Measurements from ENCODE around the gene SAMD10. TPM values are rescaled to one million over a fixed set of nuclear protein-coding genes. Genes with fewer than 3 reads are reported as not detected.

SAMD10 gene
- total RNA-seq, 1 experiment from 2014 or later, result 5.7 TPM

DNA sequence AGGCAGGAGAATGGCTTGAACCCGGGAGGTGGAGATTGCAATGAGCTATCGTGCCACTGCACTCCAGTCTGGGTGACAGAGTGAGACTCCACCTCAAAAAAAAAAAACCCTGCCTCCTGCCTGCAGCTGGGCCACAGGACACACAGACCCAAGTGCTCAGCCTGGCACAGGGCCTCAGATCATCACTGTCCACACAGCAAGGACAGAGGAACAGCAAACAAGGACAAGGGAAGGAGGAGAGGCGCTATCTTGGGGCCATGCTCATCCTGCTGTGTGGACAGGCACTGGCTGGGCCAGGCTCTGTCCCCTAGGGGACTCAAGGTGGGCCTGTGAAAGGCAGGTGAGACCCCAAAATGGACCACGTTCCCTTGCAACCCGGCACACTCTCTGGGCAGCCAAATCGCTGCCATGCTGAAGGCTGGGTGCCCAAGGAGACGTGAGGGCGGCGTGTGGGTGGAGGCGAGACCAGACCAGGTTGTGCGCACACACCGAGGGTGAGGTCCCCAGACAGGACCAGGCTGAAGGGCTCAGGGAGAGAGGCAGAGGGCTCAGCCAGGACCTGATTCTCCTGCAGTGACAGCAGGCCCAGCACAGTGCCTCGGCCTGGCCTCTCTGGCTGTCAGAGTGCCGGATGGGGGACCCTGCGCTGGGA lies 32.3 kb downstream of the SAMD10 start:
- no CpG with 5 or more reads among the region's 15 CpGs for WGBS (ENCODE audit: extremely low coverage, insufficient read length, low lambda C conversion rate)
- DNase-seq, result no peak
- Histone ChIP-seq H3K27ac (ENCODE audit: insufficient read length, low read depth, low read length) (no peak overlapping the region), H3T11ph (ENCODE audit: low read length) (no peak overlapping the region), H3K23ac (ENCODE audit: insufficient read length, low read depth, low read length) (no peak overlapping the region), H3K56ac (ENCODE audit: insufficient read length, low read depth, low read length) (no peak overlapping the region), H3K9ac (ENCODE audit: extremely low read depth, insufficient read length, low read length) (no peak overlapping the region), H3K9me3 (ENCODE audit: control insufficient read depth, low read depth, low read length) (no peaks in the 10 kb centered on the region), H3K4ac (ENCODE audit: low read depth, low read length) (no peak overlapping the region), H2BK120ac (ENCODE audit: low read depth, low read length, poor library complexity, severe bottlenecking) (no peak overlapping the region), H4K5ac (ENCODE audit: insufficient read length, low read depth, low read length) (no peak overlapping the region), H4K8ac (replicated peaks; ENCODE audit: insufficient read length, low read depth, low read length) (no peak overlapping the region), H4K91ac (ENCODE audit: insufficient read length, low read depth, low read length) (no peak overlapping the region), H3K4me2 (ENCODE audit: insufficient read depth, insufficient read length, low read length) (no peak overlapping the region), H2BK15ac (ENCODE audit: low read depth, low read length) (no peak overlapping the region), H3K4me1 (ENCODE audit: insufficient read depth, low read length) (no peaks in the 10 kb centered on the region), H3K27me3 (ENCODE audit: insufficient read depth, low read length) (no peaks in the 10 kb centered on the region), H3K14ac (ENCODE audit: insufficient read depth, low read length) (no peak overlapping the region), H3K18ac (ENCODE audit: insufficient read length, low read depth, low read length) (no peak overlapping the region), H2BK5ac (ENCODE audit: insufficient read length, low read length) (no peak overlapping the region), H3K79me1 (ENCODE audit: insufficient read depth, low read depth, low read length, poor library complexity, severe bottlenecking) (no peaks in the 10 kb centered on the region), H2BK20ac (ENCODE audit: low read depth, low read length, poor library complexity, severe bottlenecking) (no peak overlapping the region), H2BK12ac (ENCODE audit: insufficient read length, low read depth, low read length) (no peak overlapping the region), H3K79me2 (ENCODE audit: insufficient read depth, low read length) (peaks cover 3% of the 10 kb centered on the region; the same call in 1 of the 2 replicates), H3K23me2 (ENCODE audit: insufficient read length, low read depth, low read length, poor library complexity, severe bottlenecking) (no peaks in the 10 kb centered on the region), H4K20me1 (ENCODE audit: control insufficient read depth, insufficient read depth, insufficient read length) (peaks cover 3% of the 10 kb centered on the region), H2AK5ac (ENCODE audit: insufficient read length, low read length) (no peak overlapping the region), H2AFZ (ENCODE audit: low read length) (no peak overlapping the region)
- no peak overlapping the region; a peak in 1 of 5 replicates for H3K4me3 Mint-ChIP-seq
- peak overlapping the region in 2 of 3 experiments; percentile 87 to 93; a peak in 4 of 7 replicates for H3K27ac Mint-ChIP-seq
- H3K4me1 Mint-ChIP-seq, result peaks cover 16 to 28% of the 10 kb centered on the region in 2 experiments
- no peaks in the 10 kb centered on the region for H3K27me3 Mint-ChIP-seq (ENCODE audit: low read depth)
- peaks cover 4 to 7% of the 10 kb centered on the region in 2 experiments; a peak in 3 of 5 replicates for H3K9me3 Mint-ChIP-seq
- TF ChIP-seq, protein P1, sequence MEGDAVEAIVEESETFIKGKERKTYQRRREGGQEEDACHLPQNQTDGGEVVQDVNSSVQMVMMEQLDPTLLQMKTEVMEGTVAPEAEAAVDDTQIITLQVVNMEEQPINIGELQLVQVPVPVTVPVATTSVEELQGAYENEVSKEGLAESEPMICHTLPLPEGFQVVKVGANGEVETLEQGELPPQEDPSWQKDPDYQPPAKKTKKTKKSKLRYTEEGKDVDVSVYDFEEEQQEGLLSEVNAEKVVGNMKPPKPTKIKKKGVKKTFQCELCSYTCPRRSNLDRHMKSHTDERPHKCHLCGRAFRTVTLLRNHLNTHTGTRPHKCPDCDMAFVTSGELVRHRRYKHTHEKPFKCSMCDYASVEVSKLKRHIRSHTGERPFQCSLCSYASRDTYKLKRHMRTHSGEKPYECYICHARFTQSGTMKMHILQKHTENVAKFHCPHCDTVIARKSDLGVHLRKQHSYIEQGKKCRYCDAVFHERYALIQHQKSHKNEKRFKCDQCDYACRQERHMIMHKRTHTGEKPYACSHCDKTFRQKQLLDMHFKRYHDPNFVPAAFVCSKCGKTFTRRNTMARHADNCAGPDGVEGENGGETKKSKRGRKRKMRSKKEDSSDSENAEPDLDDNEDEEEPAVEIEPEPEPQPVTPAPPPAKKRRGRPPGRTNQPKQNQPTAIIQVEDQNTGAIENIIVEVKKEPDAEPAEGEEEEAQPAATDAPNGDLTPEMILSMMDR (conservative IDR thresholded peaks at IDR 0.05), result no peak
- H3K36me3 Mint-ChIP-seq (ENCODE audit: insufficient read depth in 1 of 3, low read depth in 3 of 3), result peaks cover 5 to 29% (median 22%) of the 10 kb centered on the region in 3 experiments

Data from H9 (cell line).